ENCODE measurements around the gene CRABP2. TPM values are rescaled to one million over a fixed set of nuclear protein-coding genes. Genes with fewer than 3 reads are reported as not detected.

CRABP2 gene
- total RNA-seq, 1 experiment from 2014 or later = 0.85 TPM

DNA sequence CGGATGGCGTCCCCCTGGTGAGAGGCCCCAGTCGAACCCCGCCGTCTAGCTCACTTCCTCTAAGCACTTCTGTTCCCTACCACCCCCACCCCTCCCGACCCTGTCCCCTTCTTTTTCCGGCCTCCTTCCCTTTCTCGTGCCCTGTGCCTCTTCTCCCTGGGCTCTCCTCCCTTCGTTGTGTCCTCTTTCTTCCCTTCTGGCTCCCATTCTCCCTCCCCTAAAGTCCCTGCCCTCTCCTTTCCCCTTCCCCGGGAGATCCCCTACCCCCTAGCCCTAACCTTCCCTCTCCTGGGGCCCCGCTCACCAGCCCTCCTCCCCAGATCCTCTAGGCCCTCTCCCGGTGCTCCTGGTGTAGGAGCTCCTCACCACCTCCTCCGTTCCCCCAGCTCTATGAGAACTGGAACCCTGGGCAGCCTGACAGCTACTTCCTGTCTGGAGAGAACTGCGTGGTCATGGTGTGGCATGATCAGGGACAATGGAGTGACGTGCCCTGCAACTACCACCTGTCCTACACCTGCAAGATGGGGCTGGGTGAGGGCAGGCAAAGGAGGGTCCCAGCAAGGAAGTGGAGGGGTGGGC lies 47.6 kb downstream of the CRABP2 start:
- H3K27ac ChIP-seq = no peak overlapping the region
- DNase-seq = no peak
- peaks cover 23% of the 10 kb centered on the region for H3K4me1 ChIP-seq
- H3K4me3 ChIP-seq = no peak overlapping the region
- H3K36me3 ChIP-seq = no peaks in the 10 kb centered on the region
- no peaks in the 10 kb centered on the region for H3K9me3 ChIP-seq (replicated peaks)
- H3K27me3 ChIP-seq = no peaks in the 10 kb centered on the region

DNA sequence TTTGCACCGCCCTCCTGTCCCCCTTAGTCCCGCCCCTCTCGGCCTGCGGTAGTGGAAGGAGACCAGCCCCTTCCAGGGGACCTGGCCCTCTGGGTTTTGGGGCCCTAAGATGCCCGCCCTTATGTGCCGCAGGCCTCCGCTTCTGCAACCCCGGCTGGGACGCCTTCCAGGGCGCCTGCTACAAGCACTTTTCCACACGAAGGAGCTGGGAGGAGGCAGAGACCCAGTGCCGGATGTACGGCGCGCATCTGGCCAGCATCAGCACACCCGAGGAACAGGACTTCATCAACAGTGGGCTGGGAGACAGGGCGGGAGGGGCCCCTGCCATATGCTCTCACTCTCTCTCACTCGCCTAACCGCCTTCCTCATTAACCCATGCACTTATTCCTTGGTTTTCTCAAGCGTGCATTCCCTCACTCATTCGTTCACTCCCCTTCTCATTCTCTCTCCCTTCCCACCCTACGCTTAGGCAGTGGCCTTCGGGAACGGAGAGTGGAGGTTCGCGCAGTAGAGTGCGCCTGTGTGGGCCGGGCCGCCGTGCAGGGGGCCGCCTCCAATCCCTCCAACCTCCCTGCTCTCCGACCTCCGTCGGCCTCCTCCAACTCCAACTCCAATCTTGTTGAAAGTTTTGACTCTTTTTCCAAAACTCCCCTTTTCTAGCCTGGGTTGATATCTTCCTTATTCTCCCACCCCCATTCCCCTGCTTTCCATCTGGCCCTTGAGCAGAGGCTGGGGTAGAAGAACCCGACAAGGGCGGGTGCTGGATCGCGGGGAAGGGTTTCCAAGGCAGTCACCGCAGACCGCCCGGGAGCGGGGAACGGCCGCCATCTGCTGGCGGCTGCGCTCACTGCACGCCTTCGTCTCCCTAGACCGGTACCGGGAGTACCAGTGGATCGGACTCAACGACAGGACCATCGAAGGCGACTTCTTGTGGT lies 48.3 kb downstream of the CRABP2 start:
- Histone ChIP-seq H3K27ac (no peak overlapping the region), H3K4me3 (no peak overlapping the region), H3K27me3 (no peaks in the 10 kb centered on the region), H3K9me3 (replicated peaks) (no peaks in the 10 kb centered on the region), H3K4me1 (peaks cover 15% of the 10 kb centered on the region; the same call in 1 of the 2 replicates), H3K36me3 (no peaks in the 10 kb centered on the region)
- DNase-seq = peak in 1 of 2 experiments; percentile 63

DNA sequence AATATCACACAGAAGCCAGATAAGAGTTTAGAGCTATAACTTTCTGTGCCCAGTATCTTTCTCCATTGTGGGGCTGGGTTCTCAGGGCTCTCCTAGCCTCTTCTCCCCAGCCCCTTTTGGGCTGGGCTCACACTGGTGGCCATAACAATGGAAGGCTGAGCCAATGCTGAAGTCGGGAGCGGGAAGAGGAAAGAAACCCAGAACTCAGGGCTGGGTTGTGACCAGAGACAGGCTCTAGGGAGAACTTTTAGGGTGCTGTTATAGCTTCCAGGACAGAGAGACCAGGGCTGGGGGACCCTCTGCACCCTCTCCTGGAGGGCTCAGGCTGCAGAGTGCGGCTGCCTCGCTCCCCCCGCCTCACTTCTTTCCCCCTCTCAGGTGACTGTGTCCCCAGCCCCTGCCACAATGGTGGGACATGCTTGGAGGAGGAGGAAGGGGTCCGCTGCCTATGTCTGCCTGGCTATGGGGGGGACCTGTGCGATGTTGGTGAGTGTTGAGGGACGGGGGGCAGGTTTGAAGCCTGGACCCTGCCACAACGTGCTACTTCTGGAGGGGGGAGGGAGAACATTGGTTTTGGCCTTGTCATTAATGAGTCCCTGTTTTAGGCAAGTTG lies 49.4 kb downstream of the CRABP2 start:
- Histone ChIP-seq H3K9me3 (replicated peaks) (no peaks in the 10 kb centered on the region), H3K4me1 (peaks cover 8% of the 10 kb centered on the region; the same call in 1 of the 2 replicates), H3K27me3 (no peaks in the 10 kb centered on the region), H3K27ac (no peak overlapping the region), H3K36me3 (no peaks in the 10 kb centered on the region), H3K4me3 (no peak overlapping the region)
- DNase-seq = no peak

DNA sequence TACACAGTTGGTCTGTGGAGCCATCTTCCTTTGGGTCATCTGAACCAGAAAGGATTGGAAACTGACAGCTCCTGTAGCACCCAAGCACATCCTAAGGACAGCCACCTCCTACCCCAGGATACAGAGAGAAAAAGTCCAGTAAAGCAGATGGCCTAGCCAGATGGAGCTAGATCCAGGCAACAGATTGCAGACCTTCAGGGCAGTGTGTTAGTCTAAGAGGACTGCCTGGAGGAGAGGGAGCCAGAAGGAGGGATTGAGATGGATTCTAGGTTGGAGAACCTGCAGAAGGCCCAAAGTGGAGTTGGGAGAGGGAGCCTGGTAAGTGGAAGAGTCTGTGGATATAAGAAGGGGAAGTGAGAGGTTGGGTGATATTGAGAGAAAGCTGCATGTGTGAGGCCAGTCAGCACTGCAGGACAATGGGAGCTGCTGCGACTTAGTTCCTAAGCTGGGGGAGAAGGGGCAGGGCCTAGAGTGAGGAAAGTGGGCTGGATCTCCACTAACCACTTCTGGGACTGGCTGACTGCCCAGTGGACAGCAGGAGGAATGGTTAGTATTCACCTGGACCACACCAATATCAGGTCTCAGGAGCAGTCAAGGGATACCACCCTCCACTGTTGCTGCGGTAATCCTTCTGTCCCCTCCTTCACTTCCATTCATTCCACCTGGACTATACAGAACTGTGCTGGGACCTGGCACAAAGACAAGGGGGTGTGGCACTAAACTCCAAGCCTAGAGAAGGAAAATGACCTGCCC lies 50.1 kb downstream of the CRABP2 start:
- DNase-seq = no peak
- Histone ChIP-seq H3K9me3 (replicated peaks) (no peaks in the 10 kb centered on the region), H3K36me3 (no peaks in the 10 kb centered on the region), H3K27ac (no peak overlapping the region), H3K4me3 (no peak overlapping the region), H3K4me1 (peaks cover 2% of the 10 kb centered on the region; the same call in 1 of the 2 replicates), H3K27me3 (no peaks in the 10 kb centered on the region)

DNA sequence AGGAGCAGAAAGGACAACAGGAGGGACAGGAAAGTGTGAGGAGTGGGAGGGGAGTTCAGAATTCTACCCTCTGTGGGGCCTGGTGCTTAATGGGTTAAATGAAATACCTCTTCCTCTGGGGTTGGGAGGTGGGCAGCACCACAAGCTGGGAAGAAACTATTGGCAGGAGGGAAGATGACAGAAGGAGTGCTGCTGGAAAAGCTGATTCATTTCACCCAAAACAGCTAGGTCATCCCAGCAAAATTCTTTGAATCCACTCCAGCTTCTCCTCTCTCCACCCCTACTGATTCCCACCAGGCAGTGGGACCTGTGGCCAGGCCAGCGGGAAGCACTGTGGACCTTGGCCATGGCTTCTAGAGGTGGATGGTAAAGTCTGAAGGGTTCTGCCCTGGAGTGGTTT lies 50.7 kb downstream of the CRABP2 start:
- DNase-seq = no peak
- no peaks in the 10 kb centered on the region for H3K36me3 ChIP-seq
- no peaks in the 10 kb centered on the region for H3K4me1 ChIP-seq
- no peak overlapping the region for H3K4me3 ChIP-seq
- H3K27me3 ChIP-seq = no peaks in the 10 kb centered on the region
- H3K9me3 ChIP-seq (replicated peaks) = no peaks in the 10 kb centered on the region
- H3K27ac ChIP-seq = no peak overlapping the region

DNA sequence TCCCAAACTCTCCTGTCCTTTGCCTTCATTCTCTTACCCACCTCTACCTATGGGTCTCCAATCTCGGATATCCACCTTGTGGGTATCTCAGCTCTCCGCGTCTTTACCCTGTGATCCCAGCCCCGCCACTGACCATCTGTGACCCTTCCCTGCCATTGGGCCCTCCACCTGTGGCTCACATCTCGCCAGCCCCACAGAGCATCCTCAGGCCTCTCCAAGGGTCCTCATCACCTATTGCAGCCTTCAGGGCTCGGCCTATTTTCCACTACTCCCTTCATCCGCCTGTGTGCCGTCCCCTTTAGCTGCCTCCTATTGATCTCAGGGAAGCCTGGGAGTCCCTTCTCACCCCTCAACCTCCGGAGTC lies 52.4 kb downstream of the CRABP2 start:
- no peak for DNase-seq
- no peak overlapping the region for H3K4me3 ChIP-seq
- no peaks in the 10 kb centered on the region for H3K9me3 ChIP-seq (replicated peaks)
- H3K27me3 ChIP-seq = no peaks in the 10 kb centered on the region
- H3K4me1 ChIP-seq = no peaks in the 10 kb centered on the region
- H3K36me3 ChIP-seq = no peaks in the 10 kb centered on the region
- no peak overlapping the region for H3K27ac ChIP-seq

DNA sequence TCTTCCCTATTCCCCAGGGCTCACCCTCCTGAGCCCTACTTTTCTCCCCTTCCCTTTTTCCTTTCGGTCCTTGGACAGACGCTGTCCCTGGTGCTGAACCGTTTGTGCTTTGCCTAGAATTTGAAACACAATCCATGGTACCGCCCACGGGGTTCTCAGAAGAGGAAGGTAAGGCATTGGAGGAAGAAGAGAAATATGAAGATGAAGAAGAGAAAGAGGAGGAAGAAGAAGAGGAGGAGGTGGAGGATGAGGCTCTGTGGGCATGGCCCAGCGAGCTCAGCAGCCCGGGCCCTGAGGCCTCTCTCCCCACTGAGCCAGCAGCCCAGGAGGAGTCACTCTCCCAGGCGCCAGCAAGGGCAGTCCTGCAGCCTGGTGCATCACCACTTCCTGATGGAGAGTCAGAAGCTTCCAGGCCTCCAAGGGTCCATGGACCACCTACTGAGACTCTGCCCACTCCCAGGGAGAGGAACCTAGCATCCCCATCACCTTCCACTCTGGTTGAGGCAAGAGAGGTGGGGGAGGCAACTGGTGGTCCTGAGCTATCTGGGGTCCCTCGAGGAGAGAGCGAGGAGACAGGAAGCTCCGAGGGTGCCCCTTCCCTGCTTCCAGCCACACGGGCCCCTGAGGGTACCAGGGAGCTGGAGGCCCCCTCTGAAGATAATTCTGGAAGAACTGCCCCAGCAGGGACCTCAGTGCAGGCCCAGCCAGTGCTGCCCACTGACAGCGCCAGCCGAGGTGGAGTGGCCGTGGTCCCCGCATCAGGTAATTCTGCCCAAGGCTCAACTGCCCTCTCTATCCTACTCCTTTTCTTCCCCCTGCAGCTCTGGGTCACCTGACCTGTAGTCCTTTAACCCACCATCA lies 53.0 kb downstream of the CRABP2 start:
- peak in 1 of 2 experiments; percentile 74 for DNase-seq
- Histone ChIP-seq H3K4me1 (no peaks in the 10 kb centered on the region), H3K27me3 (no peaks in the 10 kb centered on the region), H3K36me3 (no peaks in the 10 kb centered on the region), H3K27ac (no peak overlapping the region), H3K4me3 (no peak overlapping the region), H3K9me3 (replicated peaks) (no peaks in the 10 kb centered on the region)

Other genes starting within 250 kb of the CRABP2 start
- 10.0 and 13.3 TPM in 2 replicates for gene MEF2D, start 204.8 kb downstream of the CRABP2 start, total RNA-seq (2014; rRNA removed; shearing (Covaris generic))
- gene IQGAP3, start 133.0 kb downstream of the CRABP2 start, total RNA-seq (2014; rRNA removed; shearing (Covaris generic)) = 16.8 and 21.3 TPM in 2 replicates
- gene TTC24, start 125.9 kb downstream of the CRABP2 start, total RNA-seq (2014; rRNA removed; shearing (Covaris generic)) = not detected in 2 replicates
- gene NAXE, start 113.8 kb downstream of the CRABP2 start, total RNA-seq (2014; rRNA removed; shearing (Covaris generic)) = 29.7 and 30.1 TPM in 2 replicates
- gene GPATCH4, start 104.1 kb downstream of the CRABP2 start, total RNA-seq (2014; rRNA removed; shearing (Covaris generic)) = 22.8 and 25.1 TPM in 2 replicates
- 0.20 and 0.23 TPM in 2 replicates for gene HAPLN2, start 86.2 kb downstream of the CRABP2 start, total RNA-seq (2014; rRNA removed; shearing (Covaris generic))
- gene BCAN, start 63.5 kb downstream of the CRABP2 start, total RNA-seq (2014; rRNA removed; shearing (Covaris generic)) = 0.05 TPM in 1 of 2 replicates, not detected in the other
- gene NES, start 28.2 kb downstream of the CRABP2 start, total RNA-seq (2014; rRNA removed; shearing (Covaris generic)) = 356 and 359 TPM in 2 replicates
- 8.6 and 9.9 TPM in 2 replicates for gene METTL25B, start 22.9 kb upstream of the CRABP2 start, total RNA-seq (2014; rRNA removed; shearing (Covaris generic))
- gene ISG20L2, start 23.2 kb upstream of the CRABP2 start, total RNA-seq (2014; rRNA removed; shearing (Covaris generic)) = 29.1 and 33.7 TPM in 2 replicates
- 53.4 and 61.3 TPM in 2 replicates for gene MRPL24, start 35.5 kb upstream of the CRABP2 start, total RNA-seq (2014; rRNA removed; shearing (Covaris generic))
- 276 and 278 TPM in 2 replicates for gene HDGF, start 46.1 kb upstream of the CRABP2 start, total RNA-seq (2014; rRNA removed; shearing (Covaris generic))
- gene PRCC, start 62.0 kb upstream of the CRABP2 start, total RNA-seq (2014; rRNA removed; shearing (Covaris generic)) = 56.4 and 61.2 TPM in 2 replicates
- gene SH2D2A, start 111.3 kb upstream of the CRABP2 start, total RNA-seq (2014; rRNA removed; shearing (Covaris generic)) = 0.30 TPM in 1 of 2 replicates, not detected in the other
- not detected in 2 replicates for gene INSRR, start 153.5 kb upstream of the CRABP2 start, total RNA-seq (2014; rRNA removed; shearing (Covaris generic))
- gene NTRK1, start 155.3 kb upstream of the CRABP2 start, total RNA-seq (2014; rRNA removed; shearing (Covaris generic)) = not detected in 2 replicates
- gene PEAR1, start 188.1 kb upstream of the CRABP2 start, total RNA-seq (2014; rRNA removed; shearing (Covaris generic)) = not detected in 2 replicates
- gene LRRC71, start 215.0 kb upstream of the CRABP2 start, total RNA-seq (2014; rRNA removed; shearing (Covaris generic)) = not detected in 2 replicates

Measured in SJCRH30 (cell line).